Esophagus squamous epithelium (tissue), 5 donors: ENCODE results near the gene OR51D1. TPM values are rescaled to one million over a fixed set of nuclear protein-coding genes. Genes with fewer than 3 reads are reported as not detected.

Experiments
- DNase-seq: peaks from one replicate; lab custom pipeline; 2025; lab: John Stamatoyannopoulos, UW
- H3K27ac ChIP-seq, 4 donors: fragments of 200-600 bp; sonication (generic); one replicate each; pipeline ENCODE4 v1.5.1; 2016 to 2019; ENCODE audit warnings: mild to moderate bottlenecking in 1 of 4
- H3K27me3 ChIP-seq, 4 donors: fragments of 200-600 bp; sonication (generic); 1 replicate in 3 of 4; 2 replicates in 1 of 4; pipeline versions ENCODE4 v1.5.1 to v1.6.0; 2017 to 2021; ENCODE audit warnings: antibody characterized with exemption in 1 of 4
- H3K36me3 ChIP-seq, 3 donors: fragments of 200-600 bp; sonication (generic); one replicate each; pipeline ENCODE4 v1.5.1; 2016 to 2019
- H3K4me1 ChIP-seq, 3 donors: fragments of 200-600 bp; sonication (generic); one replicate each; pipeline ENCODE4 v1.5.1; 2017 to 2019
- H3K4me3 ChIP-seq, 4 donors: fragments of 200-600 bp; sonication (generic); 1 replicate in 3 of 4; 2 replicates in 1 of 4; pipeline ENCODE4 v1.5.1; 2016 to 2019; ENCODE audit warnings: mild to moderate bottlenecking in 2 of 4, moderate library complexity in 1 of 4
- H3K9me3 ChIP-seq, 3 donors: fragments of 200-600 bp; sonication (generic); one replicate each; pipeline ENCODE4 v1.5.1; 2016 to 2019
- POLR2A ChIP-seq, 4 donors: fragments of 450-650 bp; IDR thresholded peaks; one replicate each; pipeline ENCODE4 v1.6.1; 2017; ENCODE audit warnings: antibody characterized with exemption in 4 of 4, mild to moderate bottlenecking in 4 of 4, moderate library complexity in 3 of 4
- WGBS, 2 donors: methylation state at CpG; one replicate each; pipeline ENCODE4 v1.1.5; 2018; 5-methylcytosine and 5-hydroxymethylcytosine counted together
- intact Hi-C: fragments of 100-400 bp; cut with DNase I; formaldehyde crosslinking; loops from one replicate; pipeline ENCODE4 v1.15.0; 2022
- total RNA-seq, 4 donors: library from RNA; depleted of rRNA; stranded (reverse); fragments of >200 nt; gene quantifications; one replicate each; pipeline ENCODE4 v1.1.0, GENCODE V29; 2016
- TF ChIP-seq, protein P1 (sequence below), 6 experiments: fragments of 450-650 bp in 4 of 6; fragments of 200-600 bp in 2 of 6; sonication (generic) in 2 of 6; IDR thresholded peaks; one replicate each; pipeline ENCODE4 v1.5.1; 2016 to 2019; ENCODE audit warnings: antibody characterized with exemption in 6 of 6, mild to moderate bottlenecking in 4 of 6, moderate library complexity in 4 of 6
- donor health status: DM: yes; HTN: yes; CAD: no.

OR51D1 gene
- total RNA-seq, 4 donors from 2014 or later: not detected

DNA sequence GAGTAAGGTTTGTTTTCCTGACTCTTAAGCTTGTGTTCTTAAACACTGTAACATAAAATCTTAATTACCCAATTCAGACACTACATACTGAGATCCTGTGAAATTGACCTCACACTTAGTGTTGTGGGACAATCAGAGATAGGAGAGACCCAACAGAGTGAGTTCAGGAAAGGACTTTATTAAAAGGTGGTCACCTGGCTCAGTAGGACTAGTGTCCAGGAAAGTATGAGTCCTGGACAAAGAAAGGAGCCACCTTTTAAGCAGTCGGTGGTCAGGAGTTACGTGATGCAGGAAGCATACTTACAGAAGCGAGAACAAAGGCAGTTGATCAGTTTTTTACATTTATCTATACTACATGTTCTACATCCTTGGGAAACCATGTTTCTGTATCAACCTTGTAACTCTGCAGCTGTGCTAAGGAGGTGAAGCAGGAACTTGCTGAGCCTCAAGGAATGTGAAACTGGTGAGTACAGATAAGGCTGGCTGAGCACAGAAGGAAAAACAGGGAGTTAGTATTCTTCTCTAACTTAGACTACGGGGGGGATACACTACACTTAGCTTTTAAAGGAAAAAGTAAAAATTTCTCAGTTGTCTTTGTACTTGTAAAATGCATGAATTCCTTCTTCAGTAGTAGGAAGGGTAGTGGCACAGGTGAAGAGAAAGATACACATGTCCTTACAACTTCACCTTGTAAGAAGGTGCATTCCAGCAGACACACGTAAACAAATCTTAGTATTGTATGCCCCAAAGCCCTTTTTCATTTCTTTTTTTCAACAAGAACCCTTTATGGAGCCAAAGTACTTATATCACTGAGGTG lies 21.6 kb downstream of the OR51D1 start:
- WGBS, 2 donors: 58 to 63% methylated on average over 5 of the region's 5 CpGs
- DNase-seq: no peak
- no peak overlapping the region for H3K4me3 ChIP-seq
- H3K36me3 ChIP-seq: no peaks in the 10 kb centered on the region
- intact Hi-C loops: no loop called here
- no peaks in the 10 kb centered on the region for H3K27me3 ChIP-seq
- H3K27ac ChIP-seq: no peak overlapping the region
- H3K4me1 ChIP-seq: no peaks in the 10 kb centered on the region
- TF ChIP-seq, protein P1, sequence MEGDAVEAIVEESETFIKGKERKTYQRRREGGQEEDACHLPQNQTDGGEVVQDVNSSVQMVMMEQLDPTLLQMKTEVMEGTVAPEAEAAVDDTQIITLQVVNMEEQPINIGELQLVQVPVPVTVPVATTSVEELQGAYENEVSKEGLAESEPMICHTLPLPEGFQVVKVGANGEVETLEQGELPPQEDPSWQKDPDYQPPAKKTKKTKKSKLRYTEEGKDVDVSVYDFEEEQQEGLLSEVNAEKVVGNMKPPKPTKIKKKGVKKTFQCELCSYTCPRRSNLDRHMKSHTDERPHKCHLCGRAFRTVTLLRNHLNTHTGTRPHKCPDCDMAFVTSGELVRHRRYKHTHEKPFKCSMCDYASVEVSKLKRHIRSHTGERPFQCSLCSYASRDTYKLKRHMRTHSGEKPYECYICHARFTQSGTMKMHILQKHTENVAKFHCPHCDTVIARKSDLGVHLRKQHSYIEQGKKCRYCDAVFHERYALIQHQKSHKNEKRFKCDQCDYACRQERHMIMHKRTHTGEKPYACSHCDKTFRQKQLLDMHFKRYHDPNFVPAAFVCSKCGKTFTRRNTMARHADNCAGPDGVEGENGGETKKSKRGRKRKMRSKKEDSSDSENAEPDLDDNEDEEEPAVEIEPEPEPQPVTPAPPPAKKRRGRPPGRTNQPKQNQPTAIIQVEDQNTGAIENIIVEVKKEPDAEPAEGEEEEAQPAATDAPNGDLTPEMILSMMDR (IDR thresholded peaks at IDR 0.05): no peak
- no peak for TF ChIP-seq POLR2A (IDR thresholded peaks at IDR 0.05)
- H3K9me3 ChIP-seq: no peaks in the 10 kb centered on the region

DNA sequence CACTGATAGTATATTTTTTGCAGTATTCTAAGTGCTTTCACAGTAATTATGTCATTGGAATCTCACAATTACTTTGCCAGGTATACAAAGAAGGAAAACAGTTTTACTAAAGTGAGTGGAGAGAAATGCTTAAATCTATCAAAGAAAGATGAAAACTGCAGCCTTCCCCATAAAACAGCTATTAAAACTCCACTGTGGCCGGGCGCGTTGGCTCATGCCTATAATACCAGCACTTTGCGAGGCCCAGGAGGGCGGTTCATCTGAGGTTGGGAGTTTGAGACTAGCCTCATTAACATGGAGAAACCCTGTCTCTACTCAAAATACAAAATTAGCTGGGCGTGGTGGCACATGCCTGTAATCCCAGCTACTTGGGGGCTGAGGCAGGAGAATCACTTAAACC lies 25.6 kb downstream of the OR51D1 start:
- intact Hi-C loops: no loop called here
- 75 to 83% methylated on average over 5 to 6 of the region's 6 CpGs for WGBS, 2 donors
- no peak overlapping the region for H3K27ac ChIP-seq
- no peaks in the 10 kb centered on the region for H3K36me3 ChIP-seq
- no peak for DNase-seq
- H3K4me3 ChIP-seq: no peak overlapping the region
- no peaks in the 10 kb centered on the region for H3K9me3 ChIP-seq
- H3K4me1 ChIP-seq: no peaks in the 10 kb centered on the region
- TF ChIP-seq, protein P1 (IDR thresholded peaks at IDR 0.05): no peak
- TF ChIP-seq POLR2A (IDR thresholded peaks at IDR 0.05): no peak
- H3K27me3 ChIP-seq: no peaks in the 10 kb centered on the region

DNA sequence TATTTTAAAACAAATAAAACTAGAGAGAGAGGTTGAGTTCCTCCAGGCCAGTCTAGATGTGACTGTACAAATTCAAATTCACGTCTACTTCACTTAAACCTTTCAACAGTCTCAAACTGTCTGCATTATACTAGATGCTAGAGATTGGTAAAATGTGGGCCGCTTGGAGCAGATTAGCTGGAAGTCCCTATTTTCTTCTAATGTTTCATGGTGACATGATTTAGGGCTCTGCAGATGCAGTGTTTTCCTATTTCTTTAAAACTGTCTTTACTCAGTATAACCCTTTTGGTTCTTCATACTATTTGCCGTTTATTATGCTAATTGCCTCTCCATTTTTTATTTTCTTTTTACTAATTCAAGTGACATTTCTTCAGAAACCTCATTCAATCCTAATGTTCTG lies 26.9 kb downstream of the OR51D1 start:
- TF ChIP-seq, protein P1 (IDR thresholded peaks at IDR 0.05): no peak
- TF ChIP-seq POLR2A (IDR thresholded peaks at IDR 0.05): no peak
- H3K4me1 ChIP-seq: no peaks in the 10 kb centered on the region
- H3K27ac ChIP-seq: no peak overlapping the region
- H3K27me3 ChIP-seq: no peaks in the 10 kb centered on the region
- intact Hi-C loops: no loop called here
- no peaks in the 10 kb centered on the region for H3K9me3 ChIP-seq
- H3K4me3 ChIP-seq: no peak overlapping the region
- WGBS, 2 donors: 87 to 90% methylated on average over 3 of the region's 3 CpGs
- H3K36me3 ChIP-seq: no peaks in the 10 kb centered on the region
- DNase-seq: no peak

DNA sequence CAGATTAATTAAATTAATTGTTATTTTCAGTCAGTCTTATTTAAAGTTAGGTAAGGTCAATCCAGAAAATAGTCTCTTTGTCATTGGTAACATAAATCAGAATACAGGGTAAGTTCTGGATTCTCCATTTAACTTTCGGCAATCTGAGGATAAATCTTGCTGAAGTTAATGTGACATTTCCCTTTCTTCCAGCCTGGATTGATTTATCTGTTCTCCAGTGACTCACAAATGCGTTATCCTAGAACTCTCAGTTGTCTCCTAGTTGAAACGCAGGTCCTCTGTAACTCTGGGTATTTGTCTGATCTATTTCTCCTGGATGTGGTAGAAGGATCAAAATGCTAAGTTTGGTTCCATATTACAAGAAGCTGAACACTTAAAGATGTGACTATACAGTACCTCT lies 27.5 kb downstream of the OR51D1 start:
- no peak for TF ChIP-seq POLR2A (IDR thresholded peaks at IDR 0.05)
- TF ChIP-seq, protein P1 (IDR thresholded peaks at IDR 0.05): no peak
- intact Hi-C loops: no loop called here

GRCh38 chr11:4665424-4665823 lies 28.1 kb downstream of the OR51D1 start:
- intact Hi-C loops: no loop called here
- Histone ChIP-seq H3K4me1 (no peaks in the 10 kb centered on the region), H3K36me3 (no peaks in the 10 kb centered on the region), H3K9me3 (no peaks in the 10 kb centered on the region), H3K27ac (no peak overlapping the region), H3K4me3 (no peak overlapping the region), H3K27me3 (no peaks in the 10 kb centered on the region)
- WGBS, 2 donors: 48 to 54% methylated on average over 2 of the region's 2 CpGs
- DNase-seq: no peak
- TF ChIP-seq, protein P1 (IDR thresholded peaks at IDR 0.05): no peak
- no peak for TF ChIP-seq POLR2A (IDR thresholded peaks at IDR 0.05)

More for the DNA sequence above, 27.5 kb downstream of the OR51D1 start:
- Histone ChIP-seq H3K4me1 (no peaks in the 10 kb centered on the region), H3K36me3 (no peaks in the 10 kb centered on the region), H3K4me3 (no peak overlapping the region), H3K27me3 (no peaks in the 10 kb centered on the region), H3K27ac (no peak overlapping the region), H3K9me3 (no peaks in the 10 kb centered on the region)
- DNase-seq: no peak
- 62 to 72% methylated on average over 3 of the region's 3 CpGs for WGBS, 2 donors
